ENCODE measurements around the gene CCDC187. TPM values are rescaled to one million over a fixed set of nuclear protein-coding genes. Genes with fewer than 3 reads are reported as not detected.

CCDC187 gene
- total RNA-seq, 1 experiment from 2014 or later, result 0.11 TPM

GRCh38 chr9:136278894-136279293, 25.0 kb downstream of the CCDC187 start:
- H3K36me3 Mint-ChIP-seq (ENCODE audit: insufficient read depth, unreplicated experiment), result no peaks in the 10 kb centered on the region
- no peaks in the 10 kb centered on the region for H3K4me1 Mint-ChIP-seq (ENCODE audit: low read depth, unreplicated experiment)
- H3K27ac Mint-ChIP-seq (ENCODE audit: unreplicated experiment), result no peak overlapping the region
- Histone ChIP-seq H3K4me3 (ENCODE audit: low read depth, low read length) (no peak overlapping the region), H3K27me3 (replicated peaks; ENCODE audit: control insufficient read depth, insufficient read depth, low read length) (no peaks in the 10 kb centered on the region; the same call in 1 of the 2 replicates), H3K4me1 (no peaks in the 10 kb centered on the region), H3K9me3 (no peaks in the 10 kb centered on the region), H3K36me3 (ENCODE audit: control insufficient read depth, insufficient read depth, low read length) (no peaks in the 10 kb centered on the region)
- intact Hi-C loops (cut with micrococcal nuclease; ENCODE audit: unreplicated experiment), result no loop called here
- POLR2A ChIA-PET, result no interaction called here
- H3K27me3 Mint-ChIP-seq (ENCODE audit: insufficient read depth, unreplicated experiment), result no peaks in the 10 kb centered on the region
- TF ChIP-seq CTCF (IDR thresholded peaks at IDR 0.05; ENCODE audit: insufficient read depth in 1 of 2, low read depth in 1 of 2, low read length in 1 of 2, severe bottlenecking in 1 of 2, unreplicated experiment in 1 of 2), result no peak
- no TSS peak for BruUV-seq (replicated peaks)
- H3K9me3 Mint-ChIP-seq (ENCODE audit: unreplicated experiment), result no peaks in the 10 kb centered on the region
- CTCF ChIA-PET, result no interaction called here
- H3K4me3 Mint-ChIP-seq (ENCODE audit: unreplicated experiment), result no peak overlapping the region
- DNase-seq, result no peak

GRCh38 chr9:136278221-136278620, 25.7 kb downstream of the CCDC187 start:
- ChIA-PET POLR2A (no interaction called here), CTCF (no interaction called here)
- intact Hi-C loops (cut with micrococcal nuclease; ENCODE audit: unreplicated experiment), result no loop called here

GRCh38 chr9:136277746-136278145, 26.1 kb downstream of the CCDC187 start:
- ChIA-PET POLR2A (no interaction called here), CTCF (interaction anchor here (0.6 to 1.0 kb wide), 3 partner anchors 9 to 149 kb away, joined by 3 read pairs; no protein-coding TSS in a partner anchor)
- no peak for TF ChIP-seq CTCF (IDR thresholded peaks at IDR 0.05; ENCODE audit: insufficient read depth in 1 of 2, low read depth in 1 of 2, low read length in 1 of 2, severe bottlenecking in 1 of 2, unreplicated experiment in 1 of 2)
- Histone ChIP-seq H3K36me3 (ENCODE audit: control insufficient read depth, insufficient read depth, low read length) (no peaks in the 10 kb centered on the region), H3K4me3 (ENCODE audit: low read depth, low read length) (no peak overlapping the region), H3K9me3 (no peaks in the 10 kb centered on the region), H3K27me3 (replicated peaks; ENCODE audit: control insufficient read depth, insufficient read depth, low read length) (no peaks in the 10 kb centered on the region; the same call in 1 of the 2 replicates), H3K4me1 (no peaks in the 10 kb centered on the region)
- intact Hi-C loops (cut with micrococcal nuclease; ENCODE audit: unreplicated experiment), result no loop called here
- Mint-ChIP-seq H3K36me3 (ENCODE audit: insufficient read depth, unreplicated experiment) (no peaks in the 10 kb centered on the region), H3K27me3 (ENCODE audit: insufficient read depth, unreplicated experiment) (peaks cover 6% of the 10 kb centered on the region), H3K27ac (ENCODE audit: unreplicated experiment) (no peak overlapping the region), H3K9me3 (ENCODE audit: unreplicated experiment) (no peaks in the 10 kb centered on the region), H3K4me1 (ENCODE audit: low read depth, unreplicated experiment) (no peaks in the 10 kb centered on the region), H3K4me3 (ENCODE audit: unreplicated experiment) (no peak overlapping the region)
- DNase-seq, result no peak
- no TSS peak for BruUV-seq (replicated peaks)

More at GRCh38 chr9:136278221-136278620, 25.7 kb downstream of the CCDC187 start:
- H3K4me1 ChIP-seq, result no peaks in the 10 kb centered on the region
- BruUV-seq (replicated peaks), result no TSS peak
- H3K27ac Mint-ChIP-seq (ENCODE audit: unreplicated experiment), result no peak overlapping the region
- H3K27me3 ChIP-seq (replicated peaks; ENCODE audit: control insufficient read depth, insufficient read depth, low read length), result no peaks in the 10 kb centered on the region; the same call in 1 of the 2 replicates
- H3K9me3 ChIP-seq, result no peaks in the 10 kb centered on the region
- no peaks in the 10 kb centered on the region for H3K36me3 ChIP-seq (ENCODE audit: control insufficient read depth, insufficient read depth, low read length)
- peaks cover 2% of the 10 kb centered on the region for H3K27me3 Mint-ChIP-seq (ENCODE audit: insufficient read depth, unreplicated experiment)
- TF ChIP-seq CTCF (IDR thresholded peaks at IDR 0.05; ENCODE audit: insufficient read depth in 1 of 2, low read depth in 1 of 2, low read length in 1 of 2, severe bottlenecking in 1 of 2, unreplicated experiment in 1 of 2), result no peak
- no peak for DNase-seq
- H3K4me3 ChIP-seq (ENCODE audit: low read depth, low read length), result no peak overlapping the region
- no peak overlapping the region for H3K4me3 Mint-ChIP-seq (ENCODE audit: unreplicated experiment)
- no peaks in the 10 kb centered on the region for H3K4me1 Mint-ChIP-seq (ENCODE audit: low read depth, unreplicated experiment)
- no peaks in the 10 kb centered on the region for H3K36me3 Mint-ChIP-seq (ENCODE audit: insufficient read depth, unreplicated experiment)
- no peaks in the 10 kb centered on the region for H3K9me3 Mint-ChIP-seq (ENCODE audit: unreplicated experiment)
